ENCODE results near the gene NEURL2. TPM values are rescaled to one million over a fixed set of nuclear protein-coding genes. Genes with fewer than 3 reads are reported as not detected.
A peak's percentile ranks its signal among the peaks of the same experiment; 100 is the strongest.

The NEURL2 gene
- total RNA-seq, 1 donor = 6.8 TPM

- peak overlapping the region; percentile 67 for H3K4me3 ChIP-seq (ENCODE audit: low read depth, low read length)
- peak; percentile 100 for DNase-seq (ENCODE audit: low read depth)
- no peak for TF ChIP-seq CTCF (IDR thresholded peaks at IDR 0.05; ENCODE audit: insufficient read depth, low read length)
Measured at GRCh38 chr20:45910670-45911485, 19.9 kb upstream of the NEURL2 start.

GRCh38 chr20:45909817-45910669 is 19.0 kb upstream of the NEURL2 start:
- H3K4me3 ChIP-seq (ENCODE audit: low read depth, low read length) = peak overlapping the region; percentile 41
- DNase-seq (ENCODE audit: low read depth) = no peak
- no peak for TF ChIP-seq CTCF (IDR thresholded peaks at IDR 0.05; ENCODE audit: insufficient read depth, low read length)

GRCh38 chr20:45909336-45909808 is 18.4 kb upstream of the NEURL2 start:
- no peak for TF ChIP-seq CTCF (IDR thresholded peaks at IDR 0.05; ENCODE audit: insufficient read depth, low read length)
- H3K4me3 ChIP-seq (ENCODE audit: low read depth, low read length) = no peak overlapping the region
- DNase-seq (ENCODE audit: low read depth) = no peak

- TF ChIP-seq CTCF (IDR thresholded peaks at IDR 0.05; ENCODE audit: insufficient read depth, low read length) = no peak
- no peak overlapping the region for H3K4me3 ChIP-seq (ENCODE audit: low read depth, low read length)
- no peak for DNase-seq (ENCODE audit: low read depth)
Measured at GRCh38 chr20:45908084-45908483, 17.1 kb upstream of the NEURL2 start.

- TF ChIP-seq CTCF (IDR thresholded peaks at IDR 0.05; ENCODE audit: insufficient read depth, low read length) = no peak
- no peak for DNase-seq (ENCODE audit: low read depth)
- no peak overlapping the region for H3K4me3 ChIP-seq (ENCODE audit: low read depth, low read length)
Measured at GRCh38 chr20:45907219-45907948, 16.4 kb upstream of the NEURL2 start.

GRCh38 chr20:45905505-45906079 is 14.6 kb upstream of the NEURL2 start:
- no peak for TF ChIP-seq CTCF (IDR thresholded peaks at IDR 0.05; ENCODE audit: insufficient read depth, low read length)
- peak; percentile 75 for DNase-seq (ENCODE audit: low read depth)
- H3K4me3 ChIP-seq (ENCODE audit: low read depth, low read length) = no peak overlapping the region
